Inflammatory macrophage treated with lipopolysaccharide for 1 hour (primary cell): ENCODE data around the gene KCNA3.

ENCODE experiments used
- DNase-seq, 2 donors: peaks; one replicate each; pipeline ENCODE4 v3.0.0-alpha.2; 2020 to 2022

Gene KCNA3

DNA sequence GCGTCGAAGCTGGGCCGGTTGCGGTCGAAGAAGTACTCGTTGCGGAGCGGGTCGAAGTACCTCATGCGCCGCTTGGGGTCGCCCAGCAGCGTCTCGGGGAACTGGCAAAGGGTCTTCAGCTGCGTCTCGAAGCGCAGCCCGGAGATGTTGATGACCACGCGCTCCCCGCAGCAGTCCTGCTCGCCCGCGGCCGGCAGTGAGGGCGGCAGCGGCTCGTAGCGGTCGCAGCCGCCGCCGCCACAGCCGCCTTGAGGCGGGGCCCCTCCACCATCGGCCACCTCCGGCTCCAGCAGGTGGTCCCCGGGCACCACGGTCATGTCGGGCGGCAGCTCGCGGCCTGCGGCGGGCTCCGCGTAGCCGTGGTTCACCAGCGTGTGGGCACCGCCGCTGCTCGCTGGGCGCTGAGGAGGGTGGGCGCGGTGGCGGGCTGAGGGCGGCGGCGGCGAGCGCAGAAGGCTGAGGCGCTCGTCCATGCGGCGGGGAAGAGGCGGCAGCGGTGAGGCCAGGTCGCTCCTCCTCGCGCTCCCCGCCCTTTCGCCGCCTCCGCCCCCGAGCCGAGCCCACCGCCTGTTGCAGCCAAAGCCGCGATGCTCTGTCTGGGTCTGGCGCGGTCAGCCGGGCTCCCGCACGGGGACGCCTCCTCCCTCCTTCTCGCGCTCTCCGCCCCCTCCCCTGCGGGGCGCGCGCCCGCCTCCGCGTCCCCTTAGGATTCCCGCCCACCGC, at the start of gene KCNA3:
Gene KCNA3 (minus strand): TSS at position 604 of the 723 bp plus-strand sequence. CDS start 131 bp downstream, at position 473.
- DNase-seq: peak in 1 of 2 donors; percentile 59

DNA sequence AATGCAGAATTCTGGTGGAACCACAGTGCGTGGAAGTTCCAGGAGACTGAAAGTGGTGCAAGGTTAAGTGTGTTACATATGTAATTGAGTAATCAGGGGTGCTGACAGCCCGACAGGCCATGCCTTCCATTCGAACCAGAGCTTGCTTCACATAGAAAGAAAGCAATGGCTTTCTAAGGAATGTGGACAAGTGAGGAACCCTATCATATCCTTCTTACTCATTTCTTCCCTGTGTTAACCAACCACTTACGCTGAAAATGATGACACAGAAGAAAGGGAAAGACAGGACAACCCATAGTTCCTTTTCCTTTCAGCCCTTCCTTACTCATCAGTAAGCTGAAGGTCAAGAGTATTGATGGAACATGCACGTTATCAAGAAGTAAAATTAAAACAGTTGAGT, 48.1 kb upstream of the KCNA3 start:
- DNase-seq: peak; percentile 92 to 98

DNA sequence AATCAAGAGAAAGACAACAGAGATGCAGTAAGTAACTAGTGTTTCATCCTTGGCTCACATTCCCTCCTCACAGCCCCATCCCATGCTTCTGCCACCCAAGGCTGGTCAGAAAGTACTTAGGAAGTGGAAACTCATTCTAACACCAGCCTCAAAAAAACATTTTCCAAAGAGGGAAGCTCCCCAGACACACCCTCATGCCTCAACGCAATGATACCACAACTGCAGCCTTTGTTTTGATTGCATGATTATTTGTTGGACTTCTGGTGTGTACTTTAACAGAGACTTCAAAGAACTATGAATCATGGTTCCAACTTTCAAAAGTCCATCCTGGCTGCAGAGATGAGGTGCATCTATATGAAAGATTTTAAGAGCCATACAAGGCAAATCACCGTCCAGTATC, 45.2 kb upstream of the KCNA3 start:
- DNase-seq: peak; percentile 72 to 89

DNA sequence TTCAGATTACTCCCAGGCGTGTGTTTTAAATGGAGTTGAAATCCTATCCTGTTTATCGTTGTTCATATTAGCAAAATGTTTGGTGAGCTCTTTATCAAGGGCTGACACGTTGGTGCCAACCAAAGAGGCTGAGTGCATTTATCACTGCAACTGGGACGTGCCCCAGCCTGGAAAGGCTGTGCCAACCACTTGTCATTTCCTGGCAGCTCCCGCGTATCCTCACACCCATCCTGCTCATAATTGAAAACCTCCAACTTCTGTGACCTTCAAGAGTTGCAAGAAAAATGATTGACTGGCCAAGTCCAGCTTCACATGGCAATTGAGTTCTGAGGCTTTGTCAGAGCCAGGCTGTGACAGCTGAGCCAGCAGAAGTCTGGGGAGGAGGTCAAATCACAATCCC, 43.7 kb upstream of the KCNA3 start:
- no peak for DNase-seq

- DNase-seq: no peak
These were observed 42.4 kb upstream of the KCNA3 start for GRCh38 chr1:110717179-110717578.

- DNase-seq: no peak
These were observed 39.7 kb upstream of the KCNA3 start for GRCh38 chr1:110714374-110714995.

GRCh38 chr1:110713221-110713620, 38.5 kb upstream of the KCNA3 start:
- DNase-seq: peak; percentile 65 to 87

GRCh38 chr1:110710314-110710713, 35.6 kb upstream of the KCNA3 start:
- no peak for DNase-seq

DNA sequence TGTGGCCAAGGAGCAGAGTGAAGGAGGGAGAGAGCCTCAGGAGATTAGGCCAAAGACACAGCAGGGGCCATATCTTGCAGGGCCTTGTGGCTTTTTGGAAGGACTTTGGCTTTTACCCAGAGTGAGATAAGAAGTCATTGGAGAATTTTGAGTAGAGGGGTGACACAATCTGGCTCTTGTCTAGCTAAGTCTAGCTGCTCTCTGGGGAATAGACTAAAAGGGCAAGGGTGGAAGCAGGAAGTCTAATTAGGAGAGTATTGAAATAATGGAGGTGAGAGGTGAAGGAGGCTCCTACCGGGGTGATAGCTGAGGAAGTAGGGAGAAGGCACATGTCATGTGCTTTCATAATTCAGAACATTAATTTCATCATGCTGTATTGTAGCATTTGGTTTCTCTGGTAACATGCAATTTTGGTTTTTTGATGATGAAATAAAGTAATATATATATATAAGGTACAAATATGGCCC, 34.3 kb upstream of the KCNA3 start:
- peak; percentile 91 to 94 for DNase-seq

DNA sequence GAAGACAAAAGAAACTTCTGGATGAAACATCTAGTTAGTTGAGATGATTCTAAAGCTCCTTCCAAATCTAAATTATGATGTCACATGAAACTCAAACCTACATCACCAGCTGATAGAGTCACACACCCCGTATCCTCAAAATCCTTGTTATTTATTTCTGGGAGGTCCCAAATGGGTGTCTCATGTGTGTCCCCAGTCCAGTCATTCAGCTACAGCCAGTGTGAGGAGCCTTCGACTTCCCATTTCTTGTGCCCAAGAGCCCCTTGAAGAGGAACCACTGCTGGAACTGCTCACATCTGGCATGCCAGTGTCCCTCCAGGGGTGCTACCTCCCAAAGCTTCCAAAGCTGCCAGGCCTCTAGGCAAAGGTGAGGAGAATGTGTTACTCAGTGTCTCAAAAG, 32.5 kb upstream of the KCNA3 start:
- peak; percentile 88 to 96 for DNase-seq

DNA sequence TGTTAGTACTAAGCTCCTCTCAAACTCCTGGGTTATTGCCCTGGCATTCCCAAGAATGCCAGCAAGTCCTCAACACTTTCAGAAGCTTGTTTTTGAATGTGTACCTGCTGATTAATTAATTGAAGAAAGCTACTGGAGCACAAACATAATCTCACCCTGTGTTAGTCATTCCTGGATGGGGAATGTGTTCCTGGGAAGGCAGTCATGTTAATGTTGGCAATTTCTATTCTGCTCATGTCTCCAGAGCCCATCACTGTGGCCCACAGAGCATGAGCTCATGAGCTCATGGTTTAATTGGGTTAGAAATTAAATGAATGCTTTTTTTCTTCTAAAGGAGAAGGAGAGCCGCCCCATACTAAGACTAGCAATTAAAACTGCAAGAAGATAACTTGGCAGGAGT, 31.9 kb upstream of the KCNA3 start:
- DNase-seq: no peak

DNA sequence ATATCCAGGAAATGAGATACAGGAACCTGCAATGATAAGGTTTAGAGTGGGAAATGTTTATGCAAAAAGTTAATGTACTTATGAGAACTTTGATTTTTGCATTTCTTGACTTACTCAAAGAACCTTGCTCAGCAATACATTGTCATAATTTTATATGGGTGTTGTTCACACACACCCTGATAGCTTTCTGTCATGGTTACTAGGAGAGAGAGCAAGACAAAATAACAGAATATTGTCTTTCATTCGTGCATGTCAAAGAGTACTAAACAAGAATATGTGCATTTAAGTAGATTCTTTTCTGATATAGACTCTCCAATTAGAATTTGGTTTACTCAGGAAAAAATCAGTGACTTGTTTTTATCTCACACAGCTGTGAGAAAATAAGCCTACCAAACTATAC, 27.5 kb upstream of the KCNA3 start:
- DNase-seq: no peak

DNA sequence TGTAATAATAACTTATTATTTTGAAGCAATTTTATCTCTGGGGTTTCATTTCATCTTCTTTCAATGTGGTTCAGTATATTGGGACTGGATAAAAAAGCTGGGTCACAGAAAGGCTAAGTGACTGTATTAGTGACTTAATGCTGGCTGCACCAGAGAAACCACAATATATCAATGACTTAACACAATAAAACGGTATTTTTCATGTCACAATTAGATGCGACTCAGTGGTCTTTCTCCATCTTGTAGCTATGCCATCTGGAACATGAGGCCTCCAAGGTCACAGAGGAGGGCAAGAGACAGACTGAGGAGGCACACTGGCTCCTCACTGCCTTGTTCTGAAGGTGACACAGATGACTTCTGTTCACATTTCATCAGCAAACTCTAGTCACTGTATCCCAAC, 26.0 kb upstream of the KCNA3 start:
- no peak for DNase-seq

DNA sequence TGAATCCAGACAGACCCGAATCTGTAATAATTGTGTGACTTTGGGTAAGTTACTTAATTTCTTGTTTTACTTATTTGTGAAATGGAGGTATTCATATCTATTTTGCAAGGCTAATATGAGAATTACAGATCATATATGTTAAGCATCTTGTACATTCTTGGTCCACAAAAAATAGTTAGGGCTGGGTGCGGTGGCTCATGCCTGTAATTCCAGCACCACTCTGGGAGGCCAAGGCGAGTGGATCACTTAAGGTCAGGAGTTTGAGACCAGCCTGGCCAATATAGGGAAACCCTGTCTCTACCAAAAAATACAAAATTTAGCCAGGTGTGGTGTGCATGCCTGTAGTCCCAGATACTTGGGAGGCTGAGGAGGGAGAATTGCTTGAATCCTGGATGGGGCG, 22.9 kb upstream of the KCNA3 start:
- DNase-seq: no peak

GRCh38 chr1:110696818-110697217, 22.1 kb upstream of the KCNA3 start:
- no peak for DNase-seq

DNA sequence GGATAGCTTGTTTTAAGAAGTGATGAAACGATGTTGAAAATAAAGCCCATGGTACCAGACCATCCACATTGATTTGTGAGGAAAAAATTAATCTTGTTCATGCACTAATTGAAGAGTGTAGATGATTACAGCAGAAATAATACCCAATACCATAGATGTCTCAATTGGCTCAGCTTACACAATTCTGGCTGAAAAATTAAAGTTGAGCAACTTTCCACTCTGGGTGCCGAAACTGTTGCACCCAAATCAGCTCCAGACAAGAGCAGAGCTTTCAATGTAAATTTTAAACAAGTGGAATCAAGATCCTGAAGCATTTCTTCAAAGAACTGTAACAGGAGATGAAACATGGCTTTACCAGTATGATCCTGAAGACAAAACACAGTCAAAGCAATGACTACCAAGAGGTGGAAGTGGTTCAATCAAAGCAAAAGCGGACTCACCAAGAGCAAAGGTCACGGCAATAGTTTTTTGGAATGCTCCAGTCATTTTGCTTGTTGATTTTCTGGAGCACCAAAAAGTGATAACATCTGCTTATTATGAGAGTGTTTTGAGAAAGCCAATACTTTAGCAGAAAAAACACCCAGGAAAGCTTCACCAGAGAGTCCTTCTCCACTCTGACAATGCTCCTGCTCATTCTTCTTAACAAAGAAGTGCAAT, 16.1 kb upstream of the KCNA3 start:
- peak in 1 of 2 donors; percentile 81 for DNase-seq

- no peak for DNase-seq
These were observed 15.1 kb upstream of the KCNA3 start for GRCh38 chr1:110689868-110690267.

DNA sequence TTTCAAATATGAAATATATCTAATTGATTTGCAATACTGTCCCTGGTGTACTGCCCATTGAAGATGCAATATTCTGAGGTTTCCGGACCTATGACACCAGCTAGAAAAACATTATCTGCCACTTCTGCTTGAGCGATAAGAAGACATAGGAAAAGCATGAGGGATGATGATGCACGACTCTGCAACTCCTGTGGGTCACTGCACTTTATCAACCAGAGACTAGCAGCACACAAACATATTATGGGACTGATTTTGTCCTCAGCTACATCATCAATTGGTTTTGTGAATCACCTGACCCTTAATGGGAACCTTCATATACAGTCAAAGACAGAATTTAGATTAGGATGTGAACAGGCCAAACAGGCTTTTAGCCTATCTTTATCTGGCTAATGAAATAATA, 13.8 kb upstream of the KCNA3 start:
- DNase-seq: no peak

DNA sequence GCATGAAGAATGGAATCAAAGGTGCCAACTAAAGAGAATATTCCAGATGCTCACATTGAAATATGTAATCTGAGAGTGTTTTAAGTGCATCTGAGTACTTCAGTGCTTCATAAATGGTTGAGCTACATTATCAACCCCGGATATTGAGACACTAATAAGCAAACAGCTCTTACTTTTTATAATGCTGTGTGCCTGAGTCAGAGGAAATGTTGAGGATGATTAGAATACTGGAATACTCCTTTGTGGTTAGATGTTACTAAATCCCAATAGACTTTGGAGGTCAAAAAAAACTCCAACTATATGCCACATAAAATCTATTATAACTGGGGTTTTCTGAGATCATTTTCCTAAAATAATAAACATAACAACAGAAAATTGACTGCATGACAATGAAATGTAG, 12.5 kb upstream of the KCNA3 start:
- peak in 1 of 2 donors; percentile 52 for DNase-seq

DNA sequence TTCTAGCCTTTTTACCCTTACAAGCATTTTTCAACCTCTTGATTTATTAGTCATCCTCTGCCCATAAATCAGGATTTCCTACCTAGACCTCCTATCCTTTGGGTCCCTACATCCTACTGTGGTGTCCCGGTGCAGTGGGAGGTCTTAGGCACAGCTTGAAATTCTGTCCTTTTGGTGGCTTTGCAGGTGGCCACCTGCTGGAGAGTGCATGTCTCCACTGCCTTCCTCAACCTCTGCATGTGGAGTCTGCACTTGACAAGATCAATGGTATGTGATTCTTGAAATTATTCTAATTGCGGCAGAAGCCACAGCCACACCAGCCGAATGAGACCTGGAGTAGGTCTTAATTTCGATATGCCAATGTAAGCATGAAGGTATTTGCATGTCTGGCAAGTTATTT, 11.4 kb upstream of the KCNA3 start:
- no peak for DNase-seq

DNA sequence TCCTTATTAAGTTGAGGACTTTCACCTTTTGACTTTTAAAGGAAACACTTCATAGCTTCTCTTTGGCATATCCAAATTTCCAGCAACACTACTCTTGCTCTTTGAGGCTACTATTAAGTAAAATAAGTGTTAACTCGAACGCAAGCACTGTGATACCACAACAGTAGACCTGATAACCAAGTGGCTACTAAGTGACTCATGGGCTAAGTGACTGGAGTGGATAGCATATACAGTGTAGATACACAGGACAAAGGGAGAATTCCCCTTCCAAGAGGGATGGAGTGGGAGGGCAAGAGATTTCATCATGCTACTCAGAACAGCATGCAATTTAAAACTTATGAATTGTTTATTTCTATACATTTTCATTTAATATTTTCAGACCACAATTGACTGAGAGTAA, 9.8 kb upstream of the KCNA3 start:
- peak; percentile 73 to 81 for DNase-seq

DNA sequence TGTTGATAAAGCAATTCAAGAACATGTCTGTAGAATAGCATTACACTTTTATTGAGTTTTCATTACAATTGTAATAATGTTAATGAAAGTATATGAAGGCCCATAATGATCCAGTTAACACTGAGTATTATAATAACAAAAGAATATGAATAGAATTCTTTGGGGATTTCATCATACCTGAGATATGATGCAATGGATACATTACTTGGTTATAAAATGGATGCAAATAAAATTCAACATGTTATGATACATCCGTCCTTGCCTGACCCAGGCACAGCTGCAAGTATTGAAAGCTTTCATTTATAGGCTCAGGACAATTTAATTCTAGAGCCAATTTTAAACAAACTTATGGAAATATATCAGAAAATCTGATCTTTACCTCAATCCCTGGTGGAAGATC, 8.2 kb upstream of the KCNA3 start:
- DNase-seq: no peak

- peak in 1 of 2 donors; percentile 48 for DNase-seq
These were observed 5.4 kb upstream of the KCNA3 start for GRCh38 chr1:110680036-110680735.
